Cardiac septum (tissue), 1 donor: ENCODE results near the gene FKBP5. TPM values are rescaled to one million over a fixed set of nuclear protein-coding genes. Genes with fewer than 3 reads are reported as not detected.
"Not testable (repeated sequence)": the region's sequence is repeated elsewhere in the genome, so short reads cannot be mapped to it uniquely, and the experiment has no call there.

Source experiments
- DNase-seq: peaks from one replicate; pipeline ENCODE4 v3.0.0-alpha.2; 2020; ENCODE audit warnings: low spot score
- intact Hi-C: fragments of 100-400 bp; cut with DNase I; formaldehyde crosslinking; loops from one replicate; pipeline ENCODE4 v1.14.0; 2022
- total RNA-seq: library from RNA; stranded (reverse); fragmentation: NEBNext Ultra II Directional; extraction: Animal tissue kit (Norgen Biotek cat#: 25700); gene quantifications from one replicate; pipeline ENCODE4 v1.2.1, GENCODE V29; 2021
- donor health status: DM: no; HTN: no; CAD: no.

The FKBP5 gene
- total RNA-seq, 1 donor from 2014 or later: 29.7 TPM

DNA sequence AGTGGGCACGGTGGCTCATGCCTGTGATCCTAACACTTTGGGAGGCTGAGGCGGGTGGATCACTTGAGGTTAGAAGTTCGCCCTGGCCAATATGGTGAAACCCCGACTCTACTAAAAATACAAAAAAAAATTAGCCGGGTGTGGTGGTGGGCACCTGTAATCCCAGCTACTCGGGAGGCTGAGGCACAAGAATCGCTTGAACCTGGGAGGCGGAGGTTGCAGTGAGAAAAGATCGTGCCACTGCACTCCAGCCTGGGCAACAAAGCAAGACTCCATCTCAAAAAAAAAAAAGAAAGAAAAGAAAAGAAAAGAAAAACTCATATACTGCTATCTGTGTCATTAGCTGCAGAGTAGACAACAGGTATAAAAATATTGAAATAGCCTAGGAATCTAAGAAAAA, 18.3 kb downstream of the FKBP5 start:
- DNase-seq, intact Hi-C loops: not testable (repeated sequence)

- intact Hi-C loops: no loop called here
- DNase-seq: no peak
These were observed 19.2 kb downstream of the FKBP5 start for GRCh38 chr6:35669451-35670045.

DNA sequence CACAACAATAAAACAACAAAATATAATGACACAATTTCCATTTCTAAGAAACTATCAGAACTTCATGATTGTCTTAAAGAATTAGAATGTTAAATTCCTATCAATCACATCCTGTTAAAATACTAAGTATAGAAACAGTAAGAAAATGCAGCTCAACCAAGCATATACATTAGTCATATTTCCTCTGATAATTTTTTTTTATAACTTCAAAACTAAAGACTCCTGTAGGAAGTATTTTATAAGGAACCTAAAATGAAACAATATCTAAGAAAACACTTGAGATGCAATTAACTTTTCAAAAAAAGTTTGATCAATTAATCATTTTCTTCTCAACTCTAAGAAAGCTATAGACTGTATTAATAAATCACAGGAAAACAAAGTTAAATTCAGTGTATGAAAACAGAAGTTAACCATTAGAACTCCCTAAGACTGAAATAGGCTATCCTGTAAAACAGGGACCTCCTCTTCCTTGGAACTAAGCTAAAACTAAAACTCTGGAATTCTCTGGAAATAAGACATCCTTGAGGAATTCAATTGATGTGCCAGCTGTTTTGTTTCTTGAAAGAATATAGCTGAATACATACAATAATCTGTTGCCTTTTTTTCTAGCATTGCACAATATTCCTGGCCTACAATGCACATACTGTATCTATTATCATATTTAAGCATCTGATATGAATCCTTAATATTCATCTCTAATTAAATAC, 19.8 kb downstream of the FKBP5 start:
- intact Hi-C loops: no loop called here
- DNase-seq: no peak

- intact Hi-C loops: no loop called here
These were observed 20.6 kb downstream of the FKBP5 start for GRCh38 chr6:35668096-35668495.

DNA sequence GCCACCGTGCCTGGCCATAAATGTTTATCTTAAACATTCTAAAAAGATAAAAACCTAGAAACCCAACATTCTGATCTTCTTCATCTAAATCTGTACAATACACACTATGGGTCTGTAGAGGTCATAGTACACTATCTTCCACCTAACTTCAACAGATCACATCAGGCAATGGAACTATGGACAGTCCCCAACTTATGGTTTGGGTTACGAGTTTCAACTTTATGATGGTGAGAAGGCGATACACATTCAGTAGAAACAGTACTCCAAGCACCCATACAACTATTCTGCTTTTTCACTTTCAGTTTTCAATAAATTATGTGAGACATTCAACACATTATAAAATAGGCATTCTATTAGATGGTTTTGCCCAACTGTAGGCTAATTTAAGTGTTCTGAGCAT, 23.1 kb downstream of the FKBP5 start:
- intact Hi-C loops: no loop called here
- DNase-seq: no peak

More at GRCh38 chr6:35668096-35668495, 20.6 kb downstream of the FKBP5 start:
- DNase-seq: no peak

- DNase-seq: no peak
- intact Hi-C loops: no loop called here
These were observed 23.8 kb downstream of the FKBP5 start for GRCh38 chr6:35664945-35665344.

- DNase-seq: no peak
- intact Hi-C loops: no loop called here
These were observed 25.1 kb downstream of the FKBP5 start for GRCh38 chr6:35663447-35664235.

DNA sequence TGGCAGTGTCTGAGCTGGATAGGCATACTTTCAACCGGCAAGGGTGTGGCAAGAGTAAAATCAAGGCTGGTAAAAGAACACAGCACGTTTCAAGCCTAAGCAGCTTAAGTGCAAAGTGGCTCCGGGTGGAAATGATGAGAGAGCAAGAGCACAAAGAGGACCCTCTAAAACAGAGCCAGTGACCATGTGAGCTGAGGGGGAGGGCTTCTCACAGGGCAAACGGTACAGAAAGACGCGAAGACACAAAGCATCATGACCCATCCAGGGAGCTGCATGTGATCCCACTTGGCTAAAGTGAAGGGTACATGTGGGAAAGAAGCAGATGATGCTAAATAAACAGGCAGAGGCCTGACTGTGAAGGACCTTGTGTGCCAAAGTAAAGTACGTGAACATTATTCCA, 25.7 kb downstream of the FKBP5 start:
- intact Hi-C loops: no loop called here

GRCh38 chr6:35654883-35655282, 33.8 kb downstream of the FKBP5 start:
- no peak for DNase-seq

More for the DNA sequence above, 25.7 kb downstream of the FKBP5 start:
- DNase-seq: no peak

DNA sequence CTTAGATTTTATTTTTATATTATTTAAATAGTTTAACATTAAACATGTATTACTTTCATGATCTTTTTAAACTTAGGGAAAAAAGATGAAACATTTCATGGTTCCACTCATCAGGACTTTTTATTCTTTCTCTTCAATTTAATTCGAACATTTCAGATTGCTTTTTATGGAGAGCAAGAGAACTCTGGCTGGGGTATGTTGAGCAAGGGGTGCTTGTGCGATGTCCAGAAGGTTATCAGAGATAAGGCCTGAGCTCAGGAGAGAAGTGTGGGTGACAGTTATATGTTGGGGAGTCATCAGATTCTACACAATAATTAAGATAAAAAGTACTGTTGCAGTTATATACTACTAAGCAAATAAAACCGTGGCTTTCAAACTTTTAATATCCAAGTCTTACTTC, 37.5 kb downstream of the FKBP5 start:
- intact Hi-C loops: no loop called here
- DNase-seq: no peak

More at GRCh38 chr6:35654883-35655282, 33.8 kb downstream of the FKBP5 start:
- intact Hi-C loops: no loop called here

GRCh38 chr6:35650015-35650414, 38.7 kb downstream of the FKBP5 start:
- DNase-seq: no peak
- intact Hi-C loops: no loop called here

GRCh38 chr6:35648203-35648602, 40.5 kb downstream of the FKBP5 start:
- intact Hi-C loops: no loop called here
- DNase-seq: no peak

DNA sequence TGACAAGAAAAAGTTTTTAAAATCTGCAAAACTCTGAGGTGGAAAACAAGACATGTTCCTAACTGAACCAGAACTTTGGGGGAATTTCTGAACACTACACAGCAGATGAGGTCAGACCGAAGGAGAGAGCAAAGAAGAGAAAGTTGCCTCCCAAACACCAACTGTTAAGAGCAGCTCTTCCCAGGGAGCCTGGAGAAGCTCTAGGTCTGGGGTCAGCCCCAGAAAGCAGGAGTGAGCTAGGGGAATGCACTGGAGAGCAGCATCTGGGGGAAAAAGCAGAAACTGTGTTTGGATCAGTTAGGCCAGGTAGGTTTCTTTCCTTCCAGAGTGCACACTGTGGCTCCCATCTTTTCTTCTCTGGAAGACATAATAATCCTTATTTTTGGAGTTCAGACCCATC, 41.3 kb downstream of the FKBP5 start:
- no peak for DNase-seq
- intact Hi-C loops: no loop called here

GRCh38 chr6:35643162-35643535, 45.6 kb downstream of the FKBP5 start:
- no peak for DNase-seq
- intact Hi-C loops: no loop called here

DNA sequence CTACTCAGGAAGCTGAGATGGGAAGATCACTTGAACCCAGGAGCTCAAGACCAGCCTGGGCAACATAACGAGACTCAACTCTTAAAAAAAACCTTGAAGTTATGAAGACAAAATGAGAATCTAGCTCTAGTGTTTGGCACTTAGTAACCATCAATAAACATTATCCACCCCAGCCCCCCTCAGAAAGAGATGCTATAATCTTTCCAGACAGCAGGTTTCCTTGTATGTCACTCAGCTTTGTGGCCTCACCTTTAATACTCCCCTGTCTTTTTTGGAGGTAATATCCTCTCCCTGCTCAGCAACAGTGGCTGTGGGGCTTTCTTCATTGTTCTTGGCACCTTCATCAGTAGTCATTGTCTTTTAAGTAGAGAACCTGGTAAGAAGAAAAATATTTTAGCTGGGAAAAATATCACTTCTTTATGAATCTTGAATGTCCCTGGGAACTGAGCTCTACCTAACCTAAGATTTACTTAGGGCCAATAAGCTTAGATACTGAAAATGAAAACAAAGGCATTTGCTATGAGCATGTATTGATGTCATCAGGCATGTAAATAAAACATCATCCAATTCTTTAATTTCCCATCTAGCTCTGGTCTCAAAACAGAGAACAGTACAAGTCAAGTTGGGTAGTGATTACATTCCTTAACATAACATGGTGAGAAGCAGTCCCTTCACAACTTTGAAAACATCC, 46.1 kb downstream of the FKBP5 start:
- intact Hi-C loops: no loop called here
- no peak for DNase-seq

DNA sequence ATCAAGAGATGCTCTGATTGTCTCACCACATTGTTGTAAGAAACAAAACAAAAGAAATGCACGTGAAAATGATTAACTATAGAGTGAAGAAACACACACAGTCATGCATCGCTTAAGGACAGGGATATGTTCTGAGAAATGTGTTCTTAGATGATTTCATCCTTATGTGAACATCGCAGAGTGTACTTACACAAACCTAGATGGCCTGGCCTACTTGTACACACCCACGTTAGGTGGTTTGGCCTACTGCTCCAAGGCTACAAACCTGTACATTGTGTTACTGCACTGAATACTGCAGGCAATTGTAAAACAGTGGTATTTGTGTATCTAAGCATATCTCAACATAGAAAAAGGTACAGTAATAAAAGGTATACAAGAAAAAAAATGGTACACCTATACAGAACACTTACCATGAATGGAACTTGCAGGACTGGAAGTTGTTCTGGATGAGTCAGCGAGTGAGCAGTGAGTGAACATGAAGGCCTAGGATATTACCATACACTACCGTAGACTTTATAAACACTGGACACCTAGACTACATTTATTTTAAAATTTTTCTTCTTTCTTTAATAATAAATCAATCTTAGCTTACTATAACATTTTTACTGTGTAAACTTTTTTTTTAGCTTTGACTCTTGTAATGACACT, 48.6 kb downstream of the FKBP5 start:
- no peak for DNase-seq
- intact Hi-C loops: no loop called here

- no peak for DNase-seq
- intact Hi-C loops: no loop called here
These were observed 50.0 kb downstream of the FKBP5 start for GRCh38 chr6:35638679-35639078.

DNA sequence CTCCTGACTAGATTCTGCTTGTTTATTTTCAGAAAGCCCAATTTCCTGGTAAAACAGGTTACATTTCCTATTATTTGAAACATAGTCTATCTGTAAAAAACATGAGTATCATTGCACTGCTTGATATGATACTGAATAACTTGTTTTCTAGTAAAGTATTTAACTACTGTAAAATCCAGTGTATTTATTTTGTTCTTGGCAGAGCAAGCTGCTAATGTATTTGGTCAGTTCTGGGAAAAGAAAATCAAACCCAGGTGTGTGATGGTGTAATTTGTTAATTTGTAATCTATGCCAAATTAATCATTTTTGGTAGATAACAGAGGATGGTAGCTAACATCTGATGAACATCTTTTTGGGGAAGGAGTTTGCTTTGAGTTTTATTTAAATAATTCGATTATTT, 50.8 kb downstream of the FKBP5 start:
- intact Hi-C loops: no loop called here
- no peak for DNase-seq
